Smooth muscle cell (in vitro differentiated cells): ENCODE measurements around the gene TRIM15. TPM values are rescaled to one million over a fixed set of nuclear protein-coding genes. Genes with fewer than 3 reads are reported as not detected.
A peak's percentile ranks its signal among the peaks of the same experiment; 100 is the strongest.

Source experiments
- DNase-seq: peaks from one replicate; lab custom pipeline; 2025; ENCODE audit not compliant: unreplicated experiment; lab: John Stamatoyannopoulos, UW
- H2AFZ ChIP-seq: fragments of 200-600 bp; sonication (generic); 2 replicates; pipeline ENCODE4 v1.6.0; 2016; ENCODE audit warnings: antibody characterized with exemption, low read depth, mild to moderate bottlenecking
- H3F3A ChIP-seq: fragments of 200-600 bp; sonication (generic); 2 replicates; pipeline ENCODE4 v1.6.0; 2017; ENCODE audit warnings: antibody characterized with exemption, low read depth
- H3K27ac ChIP-seq: fragments of 200-600 bp; sonication (generic); 2 replicates; pipeline ENCODE4 v1.5.1; 2016; ENCODE audit warnings: low read depth, mild to moderate bottlenecking
- H3K27me3 ChIP-seq: fragments of 200-600 bp; sonication (generic); 2 replicates; pipeline ENCODE4 v1.6.1; 2016; ENCODE audit warnings: low read depth, mild to moderate bottlenecking
- H3K36me3 ChIP-seq: fragments of 200-600 bp; sonication (generic); 2 replicates; pipeline ENCODE4 v1.5.1; 2016; ENCODE audit warnings: low read depth
- H3K4me1 ChIP-seq: fragments of 200-600 bp; sonication (generic); 2 replicates; pipeline ENCODE4 v1.5.1; 2016; ENCODE audit warnings: low read depth
- H3K4me2 ChIP-seq: fragments of 200-600 bp; sonication (generic); 2 replicates; pipeline ENCODE4 v1.6.0; 2016; ENCODE audit warnings: mild to moderate bottlenecking
- H3K4me3 ChIP-seq: fragments of 200-600 bp; sonication (generic); 2 replicates; pipeline ENCODE4 v1.5.1; 2016; ENCODE audit warnings: mild to moderate bottlenecking
- H3K79me2 ChIP-seq: fragments of 200-600 bp; sonication (generic); 2 replicates; pipeline ENCODE4 v1.6.0; 2016; ENCODE audit warnings: low read depth, mild to moderate bottlenecking
- H3K9ac ChIP-seq: fragments of 200-600 bp; sonication (generic); 2 replicates; pipeline ENCODE4 v1.6.0; 2016; ENCODE audit warnings: low read depth
- H3K9me3 ChIP-seq: fragments of 200-600 bp; sonication (generic); replicated peaks from 2 replicates; pipeline ENCODE4 v1.5.1; 2016; ENCODE audit warnings: low read depth
- H4K20me1 ChIP-seq: fragments of 200-600 bp; sonication (generic); 2 replicates; pipeline ENCODE4 v1.6.0; 2016; ENCODE audit warnings: low read depth
- WGBS: methylation state at CpG from one replicate; pipeline ENCODE4 v1.1.7; 2016; ENCODE audit warnings: low lambda C conversion rate; 5-methylcytosine and 5-hydroxymethylcytosine counted together
- polyA plus RNA-seq: library from polyadenylated mRNA; unstranded; fragments of >200 nt; fragmentation: Nextera tagmentation; extraction: Ambion mirVana; gene quantifications from 2 replicates; pipeline ENCODE4 v1.2.1, GENCODE V29; 2016
- total RNA-seq: library from RNA; depleted of rRNA; stranded (reverse); fragments of >200 nt; gene quantifications from 2 replicates; pipeline ENCODE4 v1.2.3, GENCODE V29; 2014
- TF ChIP-seq, protein P1 (sequence below): fragments of 200-600 bp; sonication (generic); IDR thresholded peaks from 2 replicates; pipeline ENCODE4 v1.5.1; 2017; ENCODE audit warnings: borderline replicate concordance, mild to moderate bottlenecking, antibody characterized with exemption; ENCODE audit not compliant: insufficient read depth, poor library complexity, severe bottlenecking

Gene TRIM15
- total and polyA plus RNA-seq, 2 experiments from 2014 or later, result not detected

DNA sequence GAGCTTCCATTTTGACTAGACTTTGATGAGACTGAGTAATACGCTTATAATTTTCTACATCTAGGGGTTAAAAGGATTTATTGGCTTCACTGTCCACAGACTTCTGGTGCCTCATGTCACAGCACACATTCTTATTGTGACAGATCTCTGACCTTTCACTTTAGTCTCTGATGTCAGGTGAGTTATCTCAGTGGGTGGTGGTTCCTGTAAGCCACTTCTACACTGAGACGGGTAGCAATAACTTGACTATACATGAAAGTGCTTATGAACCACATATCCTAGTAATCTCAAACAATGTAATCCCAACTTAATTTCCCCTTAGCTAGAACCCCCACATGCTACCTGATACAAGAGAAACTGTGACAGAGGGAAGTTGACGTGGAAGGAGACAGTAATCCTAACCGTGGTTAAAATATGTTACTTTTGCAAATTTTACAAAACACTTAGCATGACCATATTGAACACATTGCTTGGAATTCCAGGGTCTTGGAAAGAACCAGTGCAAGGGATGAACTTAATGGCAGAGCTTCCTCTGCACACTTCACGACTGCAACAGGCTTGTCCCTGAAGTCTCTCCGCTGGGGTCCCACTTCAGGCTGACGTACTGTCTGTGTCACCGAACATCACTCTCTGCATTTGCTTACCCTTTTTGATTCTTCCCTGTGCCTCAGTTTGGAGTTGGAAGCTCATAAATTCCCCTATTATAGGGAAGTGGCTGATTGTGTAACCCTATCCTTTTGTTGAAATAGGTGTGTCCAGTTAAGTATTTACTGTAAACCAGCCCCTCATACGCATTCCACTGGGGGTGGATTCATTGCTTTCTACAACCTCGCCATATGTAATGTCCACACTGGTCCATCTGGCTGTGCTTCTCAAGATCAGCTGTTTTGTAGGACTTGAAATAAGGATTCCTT, 33.8 kb upstream of the TRIM15 start:
- Histone ChIP-seq H2AFZ (no peak overlapping the region), H3K4me2 (no peak overlapping the region), H3K79me2 (no peaks in the 10 kb centered on the region), H3F3A (no peaks in the 10 kb centered on the region), H3K4me3 (no peak overlapping the region), H3K27me3 (peaks cover 98% of the 10 kb centered on the region), H3K9me3 (no peaks in the 10 kb centered on the region), H3K9ac (no peak overlapping the region), H4K20me1 (no peaks in the 10 kb centered on the region), H3K27ac (no peak overlapping the region), H3K36me3 (no peaks in the 10 kb centered on the region), H3K4me1 (no peaks in the 10 kb centered on the region)
- no peak for DNase-seq
- TF ChIP-seq, protein P1, sequence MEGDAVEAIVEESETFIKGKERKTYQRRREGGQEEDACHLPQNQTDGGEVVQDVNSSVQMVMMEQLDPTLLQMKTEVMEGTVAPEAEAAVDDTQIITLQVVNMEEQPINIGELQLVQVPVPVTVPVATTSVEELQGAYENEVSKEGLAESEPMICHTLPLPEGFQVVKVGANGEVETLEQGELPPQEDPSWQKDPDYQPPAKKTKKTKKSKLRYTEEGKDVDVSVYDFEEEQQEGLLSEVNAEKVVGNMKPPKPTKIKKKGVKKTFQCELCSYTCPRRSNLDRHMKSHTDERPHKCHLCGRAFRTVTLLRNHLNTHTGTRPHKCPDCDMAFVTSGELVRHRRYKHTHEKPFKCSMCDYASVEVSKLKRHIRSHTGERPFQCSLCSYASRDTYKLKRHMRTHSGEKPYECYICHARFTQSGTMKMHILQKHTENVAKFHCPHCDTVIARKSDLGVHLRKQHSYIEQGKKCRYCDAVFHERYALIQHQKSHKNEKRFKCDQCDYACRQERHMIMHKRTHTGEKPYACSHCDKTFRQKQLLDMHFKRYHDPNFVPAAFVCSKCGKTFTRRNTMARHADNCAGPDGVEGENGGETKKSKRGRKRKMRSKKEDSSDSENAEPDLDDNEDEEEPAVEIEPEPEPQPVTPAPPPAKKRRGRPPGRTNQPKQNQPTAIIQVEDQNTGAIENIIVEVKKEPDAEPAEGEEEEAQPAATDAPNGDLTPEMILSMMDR, result no peak
- WGBS, result 85% methylated on average over 10 of the region's 10 CpGs

DNA sequence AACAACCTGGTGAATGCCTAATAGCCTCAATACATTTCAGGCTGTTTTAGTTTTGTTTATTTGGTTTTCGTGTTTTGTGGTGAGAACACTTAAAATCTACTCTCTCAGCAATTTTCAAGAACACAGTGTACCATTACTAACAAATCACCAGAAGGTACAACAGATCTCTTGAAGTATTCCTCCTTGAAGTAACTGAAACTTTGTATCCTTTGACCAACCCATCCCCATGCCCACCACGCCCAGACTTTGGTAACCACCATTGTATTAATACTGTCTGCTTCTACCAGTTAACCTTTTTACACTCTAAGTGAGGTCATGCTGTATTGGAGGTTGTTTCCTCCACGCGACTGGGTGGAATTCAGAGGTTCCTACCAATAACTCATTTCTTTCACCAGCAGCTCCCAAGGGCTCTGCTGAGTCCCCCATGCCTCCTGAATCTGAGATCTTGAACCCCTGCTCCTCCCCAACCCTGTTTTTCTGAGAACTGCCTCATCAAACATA, 33.1 kb upstream of the TRIM15 start:
- WGBS, result 70% methylated on average over 4 of the region's 4 CpGs
- TF ChIP-seq, protein P1, result no peak
- no peak overlapping the region for H3K4me3 ChIP-seq
- DNase-seq, result no peak
- H3K27ac ChIP-seq, result no peak overlapping the region
- H4K20me1 ChIP-seq, result no peaks in the 10 kb centered on the region
- H3K79me2 ChIP-seq, result no peaks in the 10 kb centered on the region
- no peaks in the 10 kb centered on the region for H3F3A ChIP-seq
- peaks cover 97% of the 10 kb centered on the region for H3K27me3 ChIP-seq
- no peaks in the 10 kb centered on the region for H3K4me1 ChIP-seq
- no peak overlapping the region for H2AFZ ChIP-seq
- H3K9me3 ChIP-seq, result no peaks in the 10 kb centered on the region
- no peaks in the 10 kb centered on the region for H3K36me3 ChIP-seq
- H3K4me2 ChIP-seq, result no peak overlapping the region
- no peak overlapping the region for H3K9ac ChIP-seq

DNA sequence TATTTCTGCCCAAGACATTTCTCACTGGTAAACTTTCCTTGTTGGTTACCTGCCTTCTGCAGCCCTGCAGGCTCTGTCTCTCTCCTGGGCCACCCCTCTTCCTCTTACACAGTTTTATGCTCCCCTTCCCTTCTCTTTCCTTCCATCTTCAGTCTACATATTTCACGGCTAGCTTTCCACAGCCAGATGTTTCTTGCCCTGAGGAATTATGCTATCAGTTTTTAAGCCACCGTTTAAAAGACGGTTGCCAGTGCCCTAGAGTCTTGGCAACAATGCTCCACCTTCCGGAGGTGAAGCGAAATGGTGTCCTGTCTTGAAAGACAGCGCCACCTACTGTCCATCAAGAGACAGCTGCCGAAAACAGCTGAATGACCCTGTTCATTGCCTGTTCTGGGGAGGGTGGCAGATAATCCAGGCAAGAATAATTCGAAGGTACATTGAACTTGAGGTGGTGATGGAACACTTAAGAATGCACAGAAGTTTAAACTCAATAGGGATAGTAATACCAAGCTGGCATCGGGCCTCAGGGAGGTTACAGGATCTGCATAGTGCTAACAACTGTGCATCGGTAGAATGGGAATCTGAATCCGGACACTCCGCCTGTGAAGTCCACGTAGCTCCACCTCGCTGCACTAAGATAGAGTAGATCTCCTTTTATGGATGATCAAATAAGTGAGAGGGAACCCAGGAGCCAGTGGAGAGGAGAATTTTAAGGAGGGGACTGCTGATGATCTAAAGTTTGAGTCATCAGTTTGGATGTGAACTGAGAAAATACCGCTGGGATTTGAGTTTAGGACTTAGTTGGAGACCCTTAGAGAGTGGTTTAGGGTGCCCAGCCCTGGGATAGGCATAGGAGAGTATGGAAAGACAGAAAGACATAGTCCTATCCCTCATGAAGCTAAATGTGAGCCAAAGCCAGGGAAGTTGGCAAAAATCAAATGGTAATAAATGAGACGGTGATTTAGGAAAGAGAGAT, 32.2 kb upstream of the TRIM15 start:
- no peak overlapping the region for H3K4me3 ChIP-seq
- H3K9ac ChIP-seq, result no peak overlapping the region
- TF ChIP-seq, protein P1, result peak; percentile 93
- H3K4me1 ChIP-seq, result no peaks in the 10 kb centered on the region
- H3K9me3 ChIP-seq, result no peaks in the 10 kb centered on the region
- H3K36me3 ChIP-seq, result no peaks in the 10 kb centered on the region
- H3K27ac ChIP-seq, result no peak overlapping the region
- no peaks in the 10 kb centered on the region for H4K20me1 ChIP-seq
- 38% methylated on average over 16 of the region's 16 CpGs for WGBS
- peaks cover 96% of the 10 kb centered on the region for H3K27me3 ChIP-seq
- DNase-seq, result no peak
- H2AFZ ChIP-seq, result no peak overlapping the region
- H3F3A ChIP-seq, result no peaks in the 10 kb centered on the region
- H3K79me2 ChIP-seq, result no peaks in the 10 kb centered on the region
- H3K4me2 ChIP-seq, result no peak overlapping the region
